ENCODE data around the gene CADPS.

DNA sequence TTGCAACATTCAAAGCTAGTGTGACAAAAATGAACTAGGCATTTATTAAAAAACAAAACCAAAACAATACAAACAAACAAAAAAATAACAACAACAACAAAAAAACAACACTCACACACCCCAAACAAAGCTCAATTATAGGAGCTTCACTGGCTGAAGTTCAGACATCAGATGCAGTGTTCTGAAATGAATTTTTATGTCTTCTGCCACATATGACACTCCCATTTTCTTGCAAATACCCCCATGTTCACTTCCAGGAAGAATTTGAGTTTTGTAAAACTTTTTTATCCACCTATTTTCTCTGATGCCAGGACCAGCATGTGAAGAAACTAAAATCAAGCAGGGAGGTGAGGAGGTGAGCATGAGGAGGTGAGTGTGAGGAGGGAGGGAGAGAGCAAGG lies 113.9 kb downstream of the CADPS start:
- TF ChIP-seq ZNF274 (IDR thresholded peaks at IDR 0.05; ENCODE audit: low read depth, low read length) (no peak), YY1 (IDR thresholded peaks at IDR 0.05; ENCODE audit: insufficient read depth, insufficient read length) (no peak)
